B cell (primary cell): ENCODE measurements around the gene MCHR2.

Source experiments
- EZH2 ChIP-seq: IDR thresholded peaks from 2 replicates; pipeline ENCODE4 v1.6.1; 2012; ENCODE audit warnings: borderline replicate concordance, low read depth, mild to moderate bottlenecking, moderate library complexity, low read length; ENCODE audit not compliant: insufficient read depth, poor library complexity, severe bottlenecking
- TF ChIP-seq, protein P1 (sequence below): fragments of 200-600 bp; IDR thresholded peaks from one replicate; pipeline ENCODE4 v1.8.0; 2022; ENCODE audit warnings: antibody characterized with exemption, mild to moderate bottlenecking

- TF ChIP-seq, protein P1, sequence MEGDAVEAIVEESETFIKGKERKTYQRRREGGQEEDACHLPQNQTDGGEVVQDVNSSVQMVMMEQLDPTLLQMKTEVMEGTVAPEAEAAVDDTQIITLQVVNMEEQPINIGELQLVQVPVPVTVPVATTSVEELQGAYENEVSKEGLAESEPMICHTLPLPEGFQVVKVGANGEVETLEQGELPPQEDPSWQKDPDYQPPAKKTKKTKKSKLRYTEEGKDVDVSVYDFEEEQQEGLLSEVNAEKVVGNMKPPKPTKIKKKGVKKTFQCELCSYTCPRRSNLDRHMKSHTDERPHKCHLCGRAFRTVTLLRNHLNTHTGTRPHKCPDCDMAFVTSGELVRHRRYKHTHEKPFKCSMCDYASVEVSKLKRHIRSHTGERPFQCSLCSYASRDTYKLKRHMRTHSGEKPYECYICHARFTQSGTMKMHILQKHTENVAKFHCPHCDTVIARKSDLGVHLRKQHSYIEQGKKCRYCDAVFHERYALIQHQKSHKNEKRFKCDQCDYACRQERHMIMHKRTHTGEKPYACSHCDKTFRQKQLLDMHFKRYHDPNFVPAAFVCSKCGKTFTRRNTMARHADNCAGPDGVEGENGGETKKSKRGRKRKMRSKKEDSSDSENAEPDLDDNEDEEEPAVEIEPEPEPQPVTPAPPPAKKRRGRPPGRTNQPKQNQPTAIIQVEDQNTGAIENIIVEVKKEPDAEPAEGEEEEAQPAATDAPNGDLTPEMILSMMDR: no peak
- no peak for TF ChIP-seq EZH2
Observed at GRCh38 chr6:99967052-99967451, 27.0 kb downstream of the MCHR2 start.
